Transverse colon (tissue), 4 donors: ENCODE data around the gene PCBP3. TPM values are rescaled to one million over a fixed set of nuclear protein-coding genes. Genes with fewer than 3 reads are reported as not detected.

Experiments used
- DNase-seq: peaks from one replicate; pipeline ENCODE4 v3.0.0-alpha.2; 2019
- H3K27ac ChIP-seq, 4 donors: fragments of 200-600 bp; sonication (generic); 2 replicates each; pipeline ENCODE4 v1.5.1; 2016 to 2018; ENCODE audit warnings: inconsistent platforms in 4 of 4
- H3K27me3 ChIP-seq: fragments of 200-600 bp; sonication (generic); 2 replicates; pipeline ENCODE4 v1.5.1; 2017; ENCODE audit warnings: inconsistent platforms
- H3K36me3 ChIP-seq, 4 donors: fragments of 200-600 bp; sonication (generic); 2 replicates each; pipeline ENCODE4 v1.5.1; 2017 to 2019; ENCODE audit warnings: inconsistent platforms in 4 of 4
- H3K4me1 ChIP-seq, 4 donors: fragments of 200-600 bp; sonication (generic); 2 replicates each; pipeline ENCODE4 v1.5.1; 2017 to 2020; ENCODE audit warnings: inconsistent platforms in 4 of 4
- H3K4me3 ChIP-seq, 4 donors: fragments of 200-600 bp; sonication (generic); 1 replicate in 1 of 4; 2 replicates in 3 of 4; pipeline versions ENCODE4 v1.5.1 to v1.6.1; 2017 to 2019; ENCODE audit warnings: inconsistent platforms in 4 of 4
- H3K9me3 ChIP-seq, 2 donors: fragments of 200-600 bp; sonication (generic); 2 replicates each; pipeline ENCODE4 v1.5.1; 2017 to 2019; ENCODE audit warnings: inconsistent platforms in 2 of 2
- EP300 ChIP-seq: sonication (generic); formaldehyde crosslinking; IDR thresholded peaks from one replicate; pipeline ENCODE4 v1.6.1; 2017; ENCODE audit warnings: antibody characterized with exemption, low read depth
- POLR2A ChIP-seq: fragments of 450-650 bp; IDR thresholded peaks from one replicate; pipeline ENCODE4 v1.6.1; 2016; ENCODE audit warnings: antibody characterized with exemption, mild to moderate bottlenecking, moderate library complexity
- POLR2AphosphoS5 ChIP-seq, 3 donors: sonication (generic); formaldehyde crosslinking; IDR thresholded peaks; one replicate each; pipeline ENCODE4 v1.6.1; 2016; ENCODE audit warnings: antibody characterized with exemption in 3 of 3
- WGBS, 2 donors: methylation state at CpG; one replicate each; pipeline ENCODE4 v1.1.5; 2018; ENCODE audit warnings: low coverage in 1 of 2; 5-methylcytosine and 5-hydroxymethylcytosine counted together
- in situ Hi-C, 4 donors: fragments of 200-750 bp; cut with MboI; loops; one replicate each; pipeline versions ENCODE4 v1.15.0 to v1.15.1; 2017; ENCODE audit warnings: low sequenced_read_pairs in 3 of 4, low pct_ligation_motif_present in 1 of 4, low pct_unique_long_range_greater_than_20kb in 1 of 4
- intact Hi-C: fragments of 100-400 bp; cut with DNase I; formaldehyde crosslinking; loops from one replicate; pipeline ENCODE4 v1.15.1; 2023; ENCODE audit warnings: low total_unique reads
- total RNA-seq, 4 donors: library from RNA; depleted of rRNA; stranded (reverse); fragments of >200 nt; gene quantifications; one replicate each; pipeline ENCODE4 v1.1.0, GENCODE V29; 2016
- TF ChIP-seq, protein P1 (sequence below), 5 experiments: fragments of 200-600 bp in 3 of 5; fragments of 450-650 bp in 2 of 5; sonication (generic) in 3 of 5; IDR thresholded peaks; 1 replicate in 2 of 5; 2 replicates in 3 of 5; pipeline ENCODE4 v1.5.1; 2016 to 2017; ENCODE audit warnings: antibody characterized with exemption in 5 of 5, inconsistent platforms in 3 of 5, mild to moderate bottlenecking in 2 of 5, moderate library complexity in 1 of 5

PCBP3 gene
- total RNA-seq, 4 donors from 2014 or later = 0.80 to 7.8 (median 5.3) TPM

- no peak overlapping the region for H3K27ac ChIP-seq
- H3K36me3 ChIP-seq = no peaks in the 10 kb centered on the region
- intact Hi-C loops (no loop called here), in situ Hi-C loops (no loop called here)
- no peak for DNase-seq
- H3K27me3 ChIP-seq = no peaks in the 10 kb centered on the region
- H3K9me3 ChIP-seq = no peaks in the 10 kb centered on the region
- H3K4me1 ChIP-seq = no peaks in the 10 kb centered on the region
- H3K4me3 ChIP-seq = no peak overlapping the region
- TF ChIP-seq, protein P1, sequence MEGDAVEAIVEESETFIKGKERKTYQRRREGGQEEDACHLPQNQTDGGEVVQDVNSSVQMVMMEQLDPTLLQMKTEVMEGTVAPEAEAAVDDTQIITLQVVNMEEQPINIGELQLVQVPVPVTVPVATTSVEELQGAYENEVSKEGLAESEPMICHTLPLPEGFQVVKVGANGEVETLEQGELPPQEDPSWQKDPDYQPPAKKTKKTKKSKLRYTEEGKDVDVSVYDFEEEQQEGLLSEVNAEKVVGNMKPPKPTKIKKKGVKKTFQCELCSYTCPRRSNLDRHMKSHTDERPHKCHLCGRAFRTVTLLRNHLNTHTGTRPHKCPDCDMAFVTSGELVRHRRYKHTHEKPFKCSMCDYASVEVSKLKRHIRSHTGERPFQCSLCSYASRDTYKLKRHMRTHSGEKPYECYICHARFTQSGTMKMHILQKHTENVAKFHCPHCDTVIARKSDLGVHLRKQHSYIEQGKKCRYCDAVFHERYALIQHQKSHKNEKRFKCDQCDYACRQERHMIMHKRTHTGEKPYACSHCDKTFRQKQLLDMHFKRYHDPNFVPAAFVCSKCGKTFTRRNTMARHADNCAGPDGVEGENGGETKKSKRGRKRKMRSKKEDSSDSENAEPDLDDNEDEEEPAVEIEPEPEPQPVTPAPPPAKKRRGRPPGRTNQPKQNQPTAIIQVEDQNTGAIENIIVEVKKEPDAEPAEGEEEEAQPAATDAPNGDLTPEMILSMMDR (IDR thresholded peaks at IDR 0.05) = no peak
- TF ChIP-seq POLR2A = no peak
- TF ChIP-seq EP300 = no peak
- no peak for TF ChIP-seq POLR2AphosphoS5 (IDR thresholded peaks at IDR 0.05)
- 88% methylated on average over 18 of the region's 26 CpGs; no CpG with 5 or more reads in 1 of the 2 donors for WGBS, 2 donors
These were observed 217.1 kb downstream of the PCBP3 start for GRCh38 chr21:45860493-45861155.

DNA sequence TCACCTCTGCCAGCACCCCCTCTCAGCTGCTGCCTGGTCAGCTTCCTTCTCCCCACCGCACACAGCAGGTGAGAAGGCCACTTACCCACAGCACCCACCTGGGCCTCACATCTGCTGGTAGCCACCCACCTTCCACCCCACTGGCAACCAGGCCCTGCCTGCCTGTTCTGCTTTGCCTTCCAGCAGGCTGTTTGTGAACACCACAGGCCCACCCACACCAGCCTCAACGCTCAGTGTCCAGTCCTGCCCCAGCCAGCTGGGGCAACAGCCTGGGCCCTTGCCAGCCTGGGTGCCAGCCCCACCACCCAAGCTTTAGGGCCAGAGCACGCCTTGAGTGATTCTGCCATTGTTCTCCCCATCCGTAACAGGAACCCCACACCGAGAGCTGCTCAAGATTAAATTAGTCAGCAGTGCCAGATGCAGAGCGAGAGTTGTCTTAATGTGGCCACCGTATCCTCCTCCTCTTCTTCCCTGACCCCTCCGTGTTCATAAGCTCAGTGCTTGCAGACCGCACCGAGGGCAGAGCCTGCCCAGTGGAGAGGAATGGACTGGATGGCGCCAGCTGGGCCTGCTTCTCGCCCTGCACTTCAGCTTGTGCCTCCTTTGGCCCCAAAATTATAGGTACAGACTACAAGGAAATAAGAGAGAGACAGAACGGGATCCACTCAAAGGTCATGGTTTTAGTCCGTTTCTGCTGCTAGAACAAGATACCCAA lies 217.8 kb downstream of the PCBP3 start:
- TF ChIP-seq POLR2A (no peak), POLR2AphosphoS5 (IDR thresholded peaks at IDR 0.05) (no peak), EP300 (no peak)
- TF ChIP-seq, protein P1 (IDR thresholded peaks at IDR 0.05) = no peak
- WGBS, 2 donors = 74 to 93% methylated on average over 3 to 14 of the region's 14 CpGs
- Histone ChIP-seq H3K4me3 (no peak overlapping the region), H3K27me3 (no peaks in the 10 kb centered on the region), H3K4me1 (no peaks in the 10 kb centered on the region), H3K36me3 (no peaks in the 10 kb centered on the region), H3K9me3 (no peaks in the 10 kb centered on the region), H3K27ac (no peak overlapping the region)
- in situ Hi-C loops (no loop called here), intact Hi-C loops (no loop called here)
- no peak for DNase-seq

DNA sequence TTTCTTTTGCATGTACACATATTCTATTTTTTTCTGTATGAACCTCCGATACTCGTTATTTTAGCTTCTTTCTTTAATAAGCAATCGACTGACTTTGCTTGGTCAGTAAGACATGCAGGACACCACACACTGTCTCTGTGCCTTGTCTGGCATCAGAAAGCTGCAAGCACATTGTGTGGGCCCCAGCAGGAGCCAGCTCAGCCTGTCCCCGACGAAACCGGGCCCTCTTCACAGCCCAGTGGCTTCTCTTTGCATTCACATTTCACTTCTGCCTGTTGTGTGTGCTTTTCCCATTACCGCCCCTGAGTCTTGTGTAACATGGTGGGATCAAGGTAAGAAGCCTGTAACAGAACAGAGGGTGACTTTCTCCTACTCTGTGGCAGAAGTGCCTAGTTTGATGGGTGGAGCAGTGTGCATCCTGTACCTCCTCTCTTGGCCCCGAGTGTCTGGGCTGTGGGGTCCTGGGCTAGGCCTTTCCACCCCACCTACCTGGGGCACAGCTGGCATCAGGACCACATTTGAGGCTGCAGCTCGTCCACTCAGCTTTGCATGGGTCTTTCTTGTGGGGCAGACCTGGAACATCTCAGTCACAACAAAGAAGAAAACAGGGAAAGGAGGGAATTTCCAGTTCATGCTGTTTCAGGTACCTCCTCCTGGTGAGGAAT lies 219.2 kb downstream of the PCBP3 start:
- no peak for DNase-seq
- 78 to 83% methylated on average over 4 to 9 of the region's 9 CpGs for WGBS, 2 donors
- Histone ChIP-seq H3K36me3 (no peaks in the 10 kb centered on the region), H3K27me3 (no peaks in the 10 kb centered on the region), H3K4me1 (no peaks in the 10 kb centered on the region), H3K4me3 (no peak overlapping the region), H3K27ac (no peak overlapping the region), H3K9me3 (no peaks in the 10 kb centered on the region)
- TF ChIP-seq, protein P1 (IDR thresholded peaks at IDR 0.05) = no peak
- TF ChIP-seq POLR2AphosphoS5 (IDR thresholded peaks at IDR 0.05) = no peak
- intact Hi-C loops (no loop called here), in situ Hi-C loops (no loop called here)

- no peak for DNase-seq
- TF ChIP-seq EP300 = no peak
- no peak for TF ChIP-seq POLR2A
- TF ChIP-seq POLR2AphosphoS5 (IDR thresholded peaks at IDR 0.05) = no peak
- TF ChIP-seq, protein P1 (IDR thresholded peaks at IDR 0.05) = no peak
- Histone ChIP-seq H3K27ac (no peak overlapping the region), H3K4me1 (no peaks in the 10 kb centered on the region), H3K36me3 (no peaks in the 10 kb centered on the region), H3K9me3 (no peaks in the 10 kb centered on the region), H3K27me3 (no peaks in the 10 kb centered on the region), H3K4me3 (no peak overlapping the region)
- in situ Hi-C loops = no loop called here
- 93% methylated on average over 18 of the region's 18 CpGs; no CpG with 5 or more reads in 1 of the 2 donors for WGBS, 2 donors
- intact Hi-C loops = no loop called here
These were observed 219.7 kb downstream of the PCBP3 start for GRCh38 chr21:45863267-45863666.
